ENCODE data around the gene EVA1B.
A peak's percentile ranks its signal among the peaks of the same experiment; 100 is the strongest.

EVA1B gene

DNA sequence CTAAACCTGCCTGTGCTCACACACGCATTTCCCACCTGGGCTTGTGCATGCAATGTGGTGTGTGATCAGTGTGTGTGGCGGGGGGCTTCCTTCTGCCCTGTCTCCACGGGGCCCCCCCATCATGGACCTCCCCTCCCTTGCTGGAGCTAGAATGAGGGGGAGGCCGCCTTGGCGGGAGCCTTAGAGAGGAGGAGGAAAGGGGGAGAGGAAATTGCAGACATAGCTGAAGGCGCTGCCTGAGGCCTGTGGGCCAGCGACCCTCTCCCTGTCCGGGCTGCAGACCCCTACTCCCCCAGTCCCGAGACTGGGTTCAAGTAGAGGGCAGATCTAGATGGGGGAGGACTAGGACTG, 883 bp upstream of the EVA1B start:
- TF ChIP-seq, protein P1, sequence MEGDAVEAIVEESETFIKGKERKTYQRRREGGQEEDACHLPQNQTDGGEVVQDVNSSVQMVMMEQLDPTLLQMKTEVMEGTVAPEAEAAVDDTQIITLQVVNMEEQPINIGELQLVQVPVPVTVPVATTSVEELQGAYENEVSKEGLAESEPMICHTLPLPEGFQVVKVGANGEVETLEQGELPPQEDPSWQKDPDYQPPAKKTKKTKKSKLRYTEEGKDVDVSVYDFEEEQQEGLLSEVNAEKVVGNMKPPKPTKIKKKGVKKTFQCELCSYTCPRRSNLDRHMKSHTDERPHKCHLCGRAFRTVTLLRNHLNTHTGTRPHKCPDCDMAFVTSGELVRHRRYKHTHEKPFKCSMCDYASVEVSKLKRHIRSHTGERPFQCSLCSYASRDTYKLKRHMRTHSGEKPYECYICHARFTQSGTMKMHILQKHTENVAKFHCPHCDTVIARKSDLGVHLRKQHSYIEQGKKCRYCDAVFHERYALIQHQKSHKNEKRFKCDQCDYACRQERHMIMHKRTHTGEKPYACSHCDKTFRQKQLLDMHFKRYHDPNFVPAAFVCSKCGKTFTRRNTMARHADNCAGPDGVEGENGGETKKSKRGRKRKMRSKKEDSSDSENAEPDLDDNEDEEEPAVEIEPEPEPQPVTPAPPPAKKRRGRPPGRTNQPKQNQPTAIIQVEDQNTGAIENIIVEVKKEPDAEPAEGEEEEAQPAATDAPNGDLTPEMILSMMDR (IDR thresholded peaks at IDR 0.05; ENCODE audit: low read depth, low read length) = no peak
- no peak for DNase-seq (ENCODE audit: extremely low read depth, low read depth)

DNA sequence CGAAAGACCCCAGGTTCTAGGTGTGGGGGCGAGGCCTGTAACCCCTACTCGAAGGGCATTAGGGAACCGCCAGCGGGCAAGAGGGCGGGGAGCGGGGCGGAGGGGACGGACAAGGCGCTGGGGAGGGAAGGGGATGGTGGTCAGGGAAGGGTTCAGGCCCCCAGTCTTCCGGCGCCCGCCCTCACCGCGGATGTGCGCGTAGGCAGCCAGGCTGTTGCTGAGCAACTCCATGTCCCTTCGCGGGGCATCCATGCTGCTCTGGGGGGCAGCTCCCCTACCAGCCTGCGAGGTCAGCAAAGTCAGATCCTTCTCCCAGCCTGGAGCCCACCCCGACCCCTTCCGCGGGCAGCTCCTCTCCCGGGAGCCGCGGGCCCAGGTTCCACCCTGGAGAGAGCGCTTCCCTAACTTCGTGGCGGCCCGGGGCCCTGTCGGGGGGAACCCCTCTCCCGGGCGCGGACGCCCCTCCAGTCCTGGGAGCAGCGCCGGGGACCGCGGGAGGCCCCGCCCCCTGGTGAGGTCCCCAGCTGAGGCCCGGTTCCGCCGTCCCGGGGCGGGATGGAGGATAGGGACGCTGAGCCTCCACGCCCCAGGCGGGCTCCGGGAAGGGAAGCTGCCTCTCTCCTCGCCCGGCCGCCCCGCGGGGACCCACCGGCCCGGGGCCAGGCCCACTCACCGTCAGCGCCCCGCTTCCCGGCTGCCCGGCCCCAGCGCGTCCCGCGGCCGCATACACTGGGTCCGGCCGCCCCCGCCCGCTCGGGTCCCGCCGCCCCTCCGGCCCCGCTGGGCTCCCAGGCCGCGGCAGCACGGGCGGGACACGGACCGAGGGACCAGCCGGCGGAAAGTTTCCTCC, 434 bp downstream of the EVA1B start:
- TF ChIP-seq, protein P1 (IDR thresholded peaks at IDR 0.05; ENCODE audit: low read depth, low read length) = no peak
- no peak for DNase-seq (ENCODE audit: extremely low read depth, low read depth)

DNA sequence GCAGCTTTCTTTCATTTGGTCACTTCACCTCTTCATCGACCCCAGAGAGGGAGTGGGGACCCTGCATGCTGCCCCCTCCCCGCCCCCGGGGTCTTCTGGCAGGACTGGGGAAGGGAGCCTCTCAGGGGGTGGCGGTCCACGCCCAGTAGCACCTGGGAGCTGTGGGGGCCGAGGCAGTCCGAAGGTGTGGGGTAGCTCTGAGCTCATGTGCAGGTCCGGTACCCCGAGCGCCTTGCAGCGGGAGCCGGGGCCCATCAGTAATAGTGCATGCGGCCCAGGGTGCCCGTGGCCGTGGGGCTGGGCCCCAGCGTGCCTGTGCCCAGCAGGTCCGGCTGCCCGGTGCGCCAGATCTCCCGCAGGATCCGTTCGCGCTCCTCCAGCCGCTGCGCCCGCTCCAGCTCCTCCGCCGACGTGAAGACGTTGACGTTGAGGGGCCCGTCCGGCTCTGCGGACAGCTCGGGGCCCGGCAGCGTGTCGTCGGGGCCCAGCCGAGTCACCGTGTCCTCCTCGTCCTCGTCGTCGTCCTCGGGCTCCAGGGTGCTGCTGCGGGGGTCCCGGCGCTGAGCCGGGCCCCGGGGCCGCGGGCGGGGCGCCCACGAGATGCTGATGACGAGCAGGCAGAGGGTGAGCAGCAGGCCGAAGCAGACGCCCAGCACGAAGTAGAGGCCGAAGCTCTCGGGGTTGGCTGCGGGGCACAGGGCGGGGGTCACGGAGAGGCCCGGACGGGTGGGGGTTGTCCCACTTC, 1.2 kb downstream of the EVA1B start:
- TF ChIP-seq, protein P1 (IDR thresholded peaks at IDR 0.05; ENCODE audit: low read depth, low read length) = no peak
- DNase-seq (ENCODE audit: extremely low read depth, low read depth) = no peak

DNA sequence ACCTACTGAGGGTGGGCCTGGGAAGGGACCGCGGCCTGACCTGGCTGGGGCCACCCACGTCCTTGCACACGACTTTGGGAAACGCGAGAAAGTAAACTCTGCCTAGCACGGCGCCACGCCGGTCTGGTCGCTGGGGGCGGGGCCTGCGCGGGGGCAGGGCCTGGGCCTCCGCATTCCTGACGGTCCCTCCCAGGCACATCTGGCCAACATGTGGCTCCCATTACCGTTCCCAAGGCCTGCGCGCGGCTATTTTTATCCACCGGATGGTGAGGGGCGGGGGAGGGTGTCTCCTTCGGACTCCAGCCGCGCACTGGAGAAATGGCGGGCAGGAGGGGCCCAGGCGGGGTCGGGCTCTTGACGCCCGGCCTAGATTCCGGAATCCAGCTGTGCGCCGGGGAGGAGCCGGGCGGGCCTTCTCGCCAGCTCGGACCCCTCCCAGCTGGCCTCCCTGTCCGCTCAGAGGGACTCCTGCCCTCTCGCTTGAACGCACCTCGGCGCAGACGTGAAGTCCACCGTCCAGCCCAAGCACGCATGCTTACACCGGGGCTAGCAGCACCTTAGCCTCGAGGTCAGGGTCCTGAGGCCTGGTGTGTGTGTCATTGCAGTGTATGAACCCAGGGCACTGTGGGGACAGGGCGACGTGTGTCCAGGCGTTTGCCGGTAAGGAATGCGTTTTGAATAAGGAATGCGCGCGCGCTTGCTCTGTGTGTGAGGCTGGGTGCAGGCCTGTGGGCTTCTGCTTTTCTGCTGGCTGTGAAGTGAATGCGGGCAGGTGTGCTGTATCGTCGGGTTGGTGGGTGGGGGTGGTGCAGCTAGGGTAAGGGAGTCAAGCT, 2.1 kb downstream of the EVA1B start:
- TF ChIP-seq, protein P1 (IDR thresholded peaks at IDR 0.05; ENCODE audit: low read depth, low read length) = no peak
- peak; percentile 92 for DNase-seq (ENCODE audit: extremely low read depth, low read depth)

DNA sequence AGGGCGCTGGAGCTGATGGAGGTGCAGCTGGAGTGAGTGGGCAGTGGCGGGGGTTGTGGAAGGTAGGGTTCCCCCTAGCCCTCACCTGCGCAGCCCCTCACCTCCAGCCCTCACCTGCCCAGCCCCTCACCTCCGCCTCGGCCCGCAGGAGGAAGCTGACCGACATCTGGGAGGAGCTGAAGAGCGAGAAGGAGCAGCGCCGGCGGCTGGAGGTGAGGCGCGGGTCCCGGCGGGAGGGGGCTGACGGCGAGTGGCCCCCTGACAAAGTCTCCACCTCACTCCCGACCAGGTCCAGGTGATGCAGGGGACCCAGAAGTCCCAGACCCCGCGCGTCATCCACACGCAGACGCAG, 2.7 kb downstream of the EVA1B start:
- TF ChIP-seq, protein P1 (IDR thresholded peaks at IDR 0.05; ENCODE audit: low read depth, low read length) = no peak
- DNase-seq (ENCODE audit: extremely low read depth, low read depth) = no peak

DNA sequence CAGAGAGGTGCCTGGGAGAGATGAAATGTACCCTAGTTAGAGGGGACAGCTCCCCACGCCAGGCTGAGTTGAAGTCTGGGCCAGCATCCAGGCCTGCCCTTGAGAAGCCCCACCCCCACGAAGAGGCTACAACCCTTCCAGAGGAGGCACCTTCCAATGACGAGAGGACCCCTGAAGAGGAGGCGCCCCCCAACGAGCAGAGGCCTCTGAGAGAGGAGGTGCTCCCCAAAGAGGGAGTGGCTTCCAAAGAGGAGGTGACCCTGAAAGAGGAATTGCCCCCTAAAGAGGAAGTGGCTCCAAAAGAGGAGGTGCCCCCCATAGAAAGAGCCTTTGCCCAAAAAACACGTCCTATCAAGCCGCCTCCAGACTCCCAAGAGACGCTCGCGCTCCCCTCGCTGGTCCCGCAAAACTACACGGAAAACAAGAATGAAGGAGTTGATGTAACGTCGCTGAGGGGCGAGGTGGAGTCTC, 3.1 kb downstream of the EVA1B start:
- TF ChIP-seq, protein P1 (IDR thresholded peaks at IDR 0.05; ENCODE audit: low read depth, low read length) = no peak
- no peak for DNase-seq (ENCODE audit: extremely low read depth, low read depth)

Measured in AG09319 (cell line).